Smooth muscle cell (in vitro differentiated cells): ENCODE results near the gene CBX3. TPM values are rescaled to one million over a fixed set of nuclear protein-coding genes. Genes with fewer than 3 reads are reported as not detected.
A peak's percentile ranks its signal among the peaks of the same experiment; 100 is the strongest.

ENCODE experiments used
- DNase-seq: peaks from one replicate; lab custom pipeline; 2025; ENCODE audit not compliant: unreplicated experiment; lab: John Stamatoyannopoulos, UW
- H2AFZ ChIP-seq: fragments of 200-600 bp; sonication (generic); 2 replicates; pipeline ENCODE4 v1.6.0; 2016; ENCODE audit warnings: antibody characterized with exemption, low read depth, mild to moderate bottlenecking
- H3F3A ChIP-seq: fragments of 200-600 bp; sonication (generic); 2 replicates; pipeline ENCODE4 v1.6.0; 2017; ENCODE audit warnings: antibody characterized with exemption, low read depth
- H3K27ac ChIP-seq: fragments of 200-600 bp; sonication (generic); 2 replicates; pipeline ENCODE4 v1.5.1; 2016; ENCODE audit warnings: low read depth, mild to moderate bottlenecking
- H3K27me3 ChIP-seq: fragments of 200-600 bp; sonication (generic); 2 replicates; pipeline ENCODE4 v1.6.1; 2016; ENCODE audit warnings: low read depth, mild to moderate bottlenecking
- H3K36me3 ChIP-seq: fragments of 200-600 bp; sonication (generic); 2 replicates; pipeline ENCODE4 v1.5.1; 2016; ENCODE audit warnings: low read depth
- H3K4me1 ChIP-seq: fragments of 200-600 bp; sonication (generic); 2 replicates; pipeline ENCODE4 v1.5.1; 2016; ENCODE audit warnings: low read depth
- H3K4me2 ChIP-seq: fragments of 200-600 bp; sonication (generic); 2 replicates; pipeline ENCODE4 v1.6.0; 2016; ENCODE audit warnings: mild to moderate bottlenecking
- H3K4me3 ChIP-seq: fragments of 200-600 bp; sonication (generic); 2 replicates; pipeline ENCODE4 v1.5.1; 2016; ENCODE audit warnings: mild to moderate bottlenecking
- H3K79me2 ChIP-seq: fragments of 200-600 bp; sonication (generic); 2 replicates; pipeline ENCODE4 v1.6.0; 2016; ENCODE audit warnings: low read depth, mild to moderate bottlenecking
- H3K9ac ChIP-seq: fragments of 200-600 bp; sonication (generic); 2 replicates; pipeline ENCODE4 v1.6.0; 2016; ENCODE audit warnings: low read depth
- H3K9me3 ChIP-seq: fragments of 200-600 bp; sonication (generic); replicated peaks from 2 replicates; pipeline ENCODE4 v1.5.1; 2016; ENCODE audit warnings: low read depth
- H4K20me1 ChIP-seq: fragments of 200-600 bp; sonication (generic); 2 replicates; pipeline ENCODE4 v1.6.0; 2016; ENCODE audit warnings: low read depth
- WGBS: methylation state at CpG from one replicate; pipeline ENCODE4 v1.1.7; 2016; ENCODE audit warnings: low lambda C conversion rate; 5-methylcytosine and 5-hydroxymethylcytosine counted together
- polyA plus RNA-seq: library from polyadenylated mRNA; unstranded; fragments of >200 nt; fragmentation: Nextera tagmentation; extraction: Ambion mirVana; gene quantifications from 2 replicates; pipeline ENCODE4 v1.2.1, GENCODE V29; 2016
- total RNA-seq: library from RNA; depleted of rRNA; stranded (reverse); fragments of >200 nt; gene quantifications from 2 replicates; pipeline ENCODE4 v1.2.3, GENCODE V29; 2014
- TF ChIP-seq, protein P1 (sequence below): fragments of 200-600 bp; sonication (generic); IDR thresholded peaks from 2 replicates; pipeline ENCODE4 v1.5.1; 2017; ENCODE audit warnings: borderline replicate concordance, mild to moderate bottlenecking, antibody characterized with exemption; ENCODE audit not compliant: insufficient read depth, poor library complexity, severe bottlenecking

CBX3 gene
- total and polyA plus RNA-seq, 2 experiments from 2014 or later, result 119 to 156 TPM

DNA sequence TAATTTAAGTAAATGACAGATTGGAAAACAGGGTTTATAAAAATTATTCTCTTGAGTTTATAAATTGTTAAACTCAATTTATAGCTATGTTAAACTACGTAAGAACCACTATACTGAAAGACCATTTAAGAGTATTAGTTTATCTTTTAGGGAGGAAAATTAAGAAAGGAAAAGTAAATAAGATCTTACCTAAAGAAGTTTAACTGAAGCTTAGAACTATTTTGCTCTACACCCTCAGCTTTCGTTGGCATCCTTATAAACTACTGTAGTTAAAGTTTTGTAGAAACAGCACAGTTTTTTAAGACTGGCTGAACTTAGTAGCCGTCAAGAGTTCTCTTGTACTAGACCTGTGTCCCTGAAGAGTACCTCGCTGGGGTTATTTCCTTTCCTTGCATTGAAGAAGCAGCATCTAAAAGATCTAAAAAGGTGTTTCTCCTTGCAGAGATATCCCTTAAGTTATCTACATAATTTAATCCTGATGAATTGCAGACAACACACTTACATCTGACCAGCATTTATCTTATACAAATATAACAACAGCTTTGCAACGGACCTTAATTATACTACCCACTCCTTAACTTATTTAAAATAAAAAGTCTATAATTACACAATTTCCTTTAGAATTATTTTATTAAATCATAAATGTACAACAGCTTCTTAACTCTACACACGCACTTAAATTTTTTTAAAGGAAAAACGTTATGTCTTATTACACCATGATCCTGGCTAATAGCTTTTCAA is 10.1 kb upstream of the CBX3 start:
- H3K4me2 ChIP-seq, result no peak overlapping the region
- H4K20me1 ChIP-seq, result peaks cover 100% of the 10 kb centered on the region
- H3K27me3 ChIP-seq, result no peaks in the 10 kb centered on the region
- peaks cover 81% of the 10 kb centered on the region for H3F3A ChIP-seq
- no peaks in the 10 kb centered on the region for H3K9me3 ChIP-seq
- peaks cover 56% of the 10 kb centered on the region for H3K79me2 ChIP-seq
- peaks cover 56% of the 10 kb centered on the region for H3K36me3 ChIP-seq
- H3K4me1 ChIP-seq, result peaks cover 29% of the 10 kb centered on the region
- no peak overlapping the region for H3K9ac ChIP-seq
- DNase-seq, result no peak
- 93% methylated on average over 7 of the region's 7 CpGs for WGBS
- H3K27ac ChIP-seq, result peak overlapping the region; percentile 33
- no peak overlapping the region for H2AFZ ChIP-seq
- H3K4me3 ChIP-seq, result no peak overlapping the region
- TF ChIP-seq, protein P1, sequence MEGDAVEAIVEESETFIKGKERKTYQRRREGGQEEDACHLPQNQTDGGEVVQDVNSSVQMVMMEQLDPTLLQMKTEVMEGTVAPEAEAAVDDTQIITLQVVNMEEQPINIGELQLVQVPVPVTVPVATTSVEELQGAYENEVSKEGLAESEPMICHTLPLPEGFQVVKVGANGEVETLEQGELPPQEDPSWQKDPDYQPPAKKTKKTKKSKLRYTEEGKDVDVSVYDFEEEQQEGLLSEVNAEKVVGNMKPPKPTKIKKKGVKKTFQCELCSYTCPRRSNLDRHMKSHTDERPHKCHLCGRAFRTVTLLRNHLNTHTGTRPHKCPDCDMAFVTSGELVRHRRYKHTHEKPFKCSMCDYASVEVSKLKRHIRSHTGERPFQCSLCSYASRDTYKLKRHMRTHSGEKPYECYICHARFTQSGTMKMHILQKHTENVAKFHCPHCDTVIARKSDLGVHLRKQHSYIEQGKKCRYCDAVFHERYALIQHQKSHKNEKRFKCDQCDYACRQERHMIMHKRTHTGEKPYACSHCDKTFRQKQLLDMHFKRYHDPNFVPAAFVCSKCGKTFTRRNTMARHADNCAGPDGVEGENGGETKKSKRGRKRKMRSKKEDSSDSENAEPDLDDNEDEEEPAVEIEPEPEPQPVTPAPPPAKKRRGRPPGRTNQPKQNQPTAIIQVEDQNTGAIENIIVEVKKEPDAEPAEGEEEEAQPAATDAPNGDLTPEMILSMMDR, result no peak

- H3K79me2 ChIP-seq, result peaks cover 63% of the 10 kb centered on the region
- H3K27me3 ChIP-seq, result no peaks in the 10 kb centered on the region
- H3K9me3 ChIP-seq, result no peaks in the 10 kb centered on the region
- H4K20me1 ChIP-seq, result peaks cover 100% of the 10 kb centered on the region
- WGBS, result 91% methylated on average over 1 of the region's 1 CpG
- no peak overlapping the region for H3K4me2 ChIP-seq
- peaks cover 82% of the 10 kb centered on the region for H3F3A ChIP-seq
- DNase-seq, result no peak
- peaks cover 62% of the 10 kb centered on the region for H3K36me3 ChIP-seq
- no peak overlapping the region for H3K9ac ChIP-seq
- peaks cover 35% of the 10 kb centered on the region for H3K4me1 ChIP-seq
- no peak overlapping the region for H3K4me3 ChIP-seq
- H2AFZ ChIP-seq, result no peak overlapping the region
- TF ChIP-seq, protein P1, result no peak
- peak overlapping the region; percentile 20 for H3K27ac ChIP-seq
Measured at GRCh38 chr7:26191974-26192479, 9.5 kb upstream of the CBX3 start.

- 95% methylated on average over 3 of the region's 3 CpGs for WGBS
- Histone ChIP-seq H2AFZ (no peak overlapping the region), H3K4me3 (no peak overlapping the region), H3K9me3 (no peaks in the 10 kb centered on the region), H3K4me2 (no peak overlapping the region), H3K27ac (peak overlapping the region; percentile 23), H4K20me1 (peaks cover 100% of the 10 kb centered on the region), H3K36me3 (peaks cover 63% of the 10 kb centered on the region), H3F3A (peaks cover 82% of the 10 kb centered on the region), H3K4me1 (peaks cover 41% of the 10 kb centered on the region), H3K79me2 (peaks cover 68% of the 10 kb centered on the region), H3K27me3 (no peaks in the 10 kb centered on the region), H3K9ac (no peak overlapping the region)
- no peak for DNase-seq
- TF ChIP-seq, protein P1, result no peak
Measured at GRCh38 chr7:26192485-26193087, 9.0 kb upstream of the CBX3 start.
